Measurements from ENCODE around the gene COX17. TPM values are rescaled to one million over a fixed set of nuclear protein-coding genes. Genes with fewer than 3 reads are reported as not detected.

The COX17 gene
- total RNA-seq, 1 experiment from 2014 or later, result 51.3 TPM

DNA sequence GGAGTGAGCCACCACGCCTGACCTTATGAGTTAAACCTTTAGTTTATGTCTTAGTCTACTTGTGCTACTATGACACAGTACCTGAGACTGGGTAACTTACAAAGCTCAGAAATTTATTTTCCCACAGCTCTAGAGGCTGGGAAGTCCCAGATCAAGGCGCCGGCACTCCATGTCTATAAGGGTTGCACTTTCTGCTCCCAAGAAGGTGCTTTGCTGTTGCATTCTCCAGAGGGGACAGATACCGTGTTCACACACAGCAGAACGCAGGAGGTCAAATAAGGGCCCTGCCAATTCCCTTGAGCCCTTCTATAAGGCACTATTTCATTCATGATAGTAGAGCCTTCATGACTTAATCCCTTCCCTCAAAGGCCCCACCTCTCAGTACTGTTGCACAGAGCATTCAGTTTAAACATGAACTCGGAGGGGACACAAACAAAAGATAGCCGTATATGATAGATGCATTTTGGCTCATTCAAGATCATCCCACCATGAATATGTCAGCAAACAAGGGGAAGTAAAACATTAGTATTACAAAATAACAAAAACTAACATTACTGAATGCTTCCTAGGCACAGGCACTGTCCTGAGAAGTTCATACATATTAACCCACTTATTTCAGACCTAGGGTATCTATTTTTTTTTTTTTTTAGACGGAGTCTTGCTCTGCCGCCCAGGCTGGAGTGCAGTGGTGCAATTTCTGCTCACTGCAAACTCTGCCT is 53.0 kb downstream of the COX17 start:
- no peak overlapping the region for H3K27ac Mint-ChIP-seq (ENCODE audit: unreplicated experiment)

DNA sequence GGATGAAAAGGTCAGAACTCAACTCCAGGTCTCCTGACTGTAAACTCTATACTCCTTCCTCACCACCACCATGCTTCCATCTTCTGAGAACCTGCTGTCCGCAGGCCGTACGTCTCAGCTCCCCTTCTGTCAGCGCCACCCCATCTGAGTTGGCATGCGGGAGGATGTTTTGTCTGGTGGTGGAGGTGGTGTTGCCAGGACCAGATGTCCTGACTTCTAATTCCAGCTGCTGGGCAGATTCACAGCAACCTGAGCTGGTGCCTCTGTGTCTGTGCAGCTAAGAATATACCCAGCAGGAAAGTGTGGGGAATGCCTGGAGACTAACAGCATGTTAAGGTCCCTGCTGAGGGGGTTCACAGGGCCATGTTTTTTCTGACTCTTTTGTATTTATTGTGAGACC is 56.3 kb downstream of the COX17 start:
- H3K9me3 Mint-ChIP-seq (ENCODE audit: low read depth, unreplicated experiment), result no peaks in the 10 kb centered on the region
- peaks cover 4% of the 10 kb centered on the region for H3K36me3 Mint-ChIP-seq (ENCODE audit: insufficient read depth, unreplicated experiment)
- TF ChIP-seq, protein P1, sequence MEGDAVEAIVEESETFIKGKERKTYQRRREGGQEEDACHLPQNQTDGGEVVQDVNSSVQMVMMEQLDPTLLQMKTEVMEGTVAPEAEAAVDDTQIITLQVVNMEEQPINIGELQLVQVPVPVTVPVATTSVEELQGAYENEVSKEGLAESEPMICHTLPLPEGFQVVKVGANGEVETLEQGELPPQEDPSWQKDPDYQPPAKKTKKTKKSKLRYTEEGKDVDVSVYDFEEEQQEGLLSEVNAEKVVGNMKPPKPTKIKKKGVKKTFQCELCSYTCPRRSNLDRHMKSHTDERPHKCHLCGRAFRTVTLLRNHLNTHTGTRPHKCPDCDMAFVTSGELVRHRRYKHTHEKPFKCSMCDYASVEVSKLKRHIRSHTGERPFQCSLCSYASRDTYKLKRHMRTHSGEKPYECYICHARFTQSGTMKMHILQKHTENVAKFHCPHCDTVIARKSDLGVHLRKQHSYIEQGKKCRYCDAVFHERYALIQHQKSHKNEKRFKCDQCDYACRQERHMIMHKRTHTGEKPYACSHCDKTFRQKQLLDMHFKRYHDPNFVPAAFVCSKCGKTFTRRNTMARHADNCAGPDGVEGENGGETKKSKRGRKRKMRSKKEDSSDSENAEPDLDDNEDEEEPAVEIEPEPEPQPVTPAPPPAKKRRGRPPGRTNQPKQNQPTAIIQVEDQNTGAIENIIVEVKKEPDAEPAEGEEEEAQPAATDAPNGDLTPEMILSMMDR (IDR thresholded peaks at IDR 0.05; ENCODE audit: unreplicated experiment), result no peak
- H3K27me3 Mint-ChIP-seq (ENCODE audit: unreplicated experiment), result peaks cover 19% of the 10 kb centered on the region
- no peak overlapping the region for H3K4me3 Mint-ChIP-seq (ENCODE audit: low read depth, unreplicated experiment)
- no peak overlapping the region for H3K27ac Mint-ChIP-seq (ENCODE audit: unreplicated experiment)
- BruUV-seq (replicated peaks), result no TSS peak
- CTCF ChIA-PET, result no interaction called here
- intact Hi-C loops (cut with micrococcal nuclease; ENCODE audit: unreplicated experiment), result no loop called here
- no peak for DNase-seq
- H3K4me1 Mint-ChIP-seq (ENCODE audit: low read depth, unreplicated experiment), result peaks cover 8% of the 10 kb centered on the region

More for the DNA sequence above, 53.0 kb downstream of the COX17 start:
- TF ChIP-seq, protein P1 (IDR thresholded peaks at IDR 0.05; ENCODE audit: unreplicated experiment), result no peak
- Mint-ChIP-seq H3K36me3 (ENCODE audit: insufficient read depth, unreplicated experiment) (peaks cover 4% of the 10 kb centered on the region), H3K4me1 (ENCODE audit: low read depth, unreplicated experiment) (peaks cover 8% of the 10 kb centered on the region), H3K27me3 (ENCODE audit: unreplicated experiment) (peaks cover 22% of the 10 kb centered on the region), H3K9me3 (ENCODE audit: low read depth, unreplicated experiment) (no peaks in the 10 kb centered on the region), H3K4me3 (ENCODE audit: low read depth, unreplicated experiment) (no peak overlapping the region)
- DNase-seq, result no peak
- BruUV-seq (replicated peaks), result no TSS peak
- intact Hi-C loops (cut with micrococcal nuclease; ENCODE audit: unreplicated experiment), result no loop called here
- CTCF ChIA-PET, result no interaction called here

Other genes starting within 250 kb of the COX17 start
- 48.6 and 54.3 TPM in 2 replicates for gene TMEM39A, start 213.8 kb downstream of the COX17 start, total RNA-seq (2022)
- 10.3 and 13.3 TPM in 2 replicates for gene POGLUT1, start 208.4 kb downstream of the COX17 start, total RNA-seq (2022)
- 82.1 and 84.1 TPM in 2 replicates for gene TIMMDC1, start 178.9 kb downstream of the COX17 start, total RNA-seq (2022)
- not detected in 2 replicates for gene CD80, start 117.8 kb downstream of the COX17 start, total RNA-seq (2022)
- 1.8 and 2.4 TPM in 2 replicates for gene ADPRH, start 97.9 kb downstream of the COX17 start, total RNA-seq (2022)
- gene PLA1A, start 79.5 kb downstream of the COX17 start, total RNA-seq (2022), result 0.81 and 0.99 TPM in 2 replicates
- 0.80 and 1.0 TPM in 2 replicates for gene POPDC2, start 16.8 kb downstream of the COX17 start, total RNA-seq (2022)
- 1.5 and 2.2 TPM in 2 replicates for gene CFAP91, start 25.6 kb upstream of the COX17 start, total RNA-seq (2022)
- 2.9 and 6.0 TPM in 2 replicates for gene NR1I2, start 104.7 kb upstream of the COX17 start, total RNA-seq (2022)

All from Calu3 (cell line).